Measurements from ENCODE around the gene PAX7.

Gene PAX7

DNA sequence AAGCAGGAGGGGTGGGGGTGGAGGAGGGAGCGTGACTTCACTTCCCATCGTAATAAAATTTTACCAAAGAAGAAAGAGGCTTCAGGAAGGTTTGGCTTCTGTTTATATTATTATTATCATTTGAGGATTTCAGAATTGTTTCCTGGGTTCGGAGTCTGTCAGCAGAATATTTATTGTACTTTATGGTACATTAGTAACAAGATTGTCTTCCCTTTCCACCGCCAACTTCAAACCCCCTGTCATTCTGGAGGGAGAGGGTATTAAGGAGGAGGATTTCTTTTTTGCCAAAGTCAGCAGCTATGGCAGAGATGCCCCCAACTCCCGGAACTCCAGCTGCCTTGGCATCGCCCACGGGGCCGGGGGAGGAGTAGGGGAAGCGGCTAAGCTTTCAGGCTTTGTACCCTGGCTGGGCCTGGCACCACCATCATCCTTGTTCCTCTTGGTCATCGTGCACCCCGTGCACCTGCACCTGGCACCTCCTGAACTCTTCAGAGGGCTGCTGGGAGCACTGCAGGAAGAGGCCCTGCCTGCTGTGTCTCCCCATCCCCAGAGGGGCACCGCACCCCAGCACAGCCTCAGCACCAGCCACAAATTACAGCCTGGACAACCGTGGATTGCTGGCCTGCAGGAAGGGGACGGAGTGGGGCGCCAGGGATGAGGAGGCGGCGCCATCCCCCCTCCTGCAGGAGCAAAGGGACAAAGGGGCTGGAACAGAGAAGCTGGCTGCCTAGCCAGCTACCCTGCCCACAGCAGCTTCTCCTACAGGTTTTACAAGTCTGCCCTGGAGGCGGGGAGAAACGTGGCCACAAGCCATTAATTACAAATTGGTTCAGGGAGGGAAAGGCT lies 24.0 kb upstream of the PAX7 start:
- peaks cover under 1 to 57% (median 7%) of the 10 kb centered on the region in 5 experiments for H3K27me3 ChIP-seq (replicated peaks in 2 of 5; ENCODE audit: control insufficient read depth in 4 of 5, insufficient read depth in 5 of 5, low read length in 4 of 5)
- no peaks in the 10 kb centered on the region for H3K36me3 ChIP-seq (ENCODE audit: control insufficient read depth in 4 of 4, insufficient read depth in 4 of 4, low read length in 3 of 4)
- POLR2A ChIA-PET = no interaction called here
- WGBS (ENCODE audit: insufficient coverage) = 72% methylated on average over 12 of the region's 19 CpGs
- H3K27ac ChIP-seq (ENCODE audit: insufficient read depth in 1 of 2, low read depth in 1 of 2, low read length in 2 of 2, poor library complexity in 1 of 2, severe bottlenecking in 2 of 2) = no peak overlapping the region
- CTCF ChIA-PET = interaction anchor here (0.8 kb wide), 1 partner anchor 10 kb away, joined by 4 read pairs; no protein-coding TSS in a partner anchor
- H3K4me1 ChIP-seq (ENCODE audit: control extremely low read depth in 1 of 4, control insufficient read depth in 4 of 4, insufficient read depth in 4 of 4, low read length in 3 of 4) = no peaks in the 10 kb centered on the region
- no peaks in the 10 kb centered on the region for H3K9me3 ChIP-seq (ENCODE audit: control extremely low read depth in 1 of 5, control insufficient read depth in 4 of 5, insufficient read depth in 2 of 5, low read depth in 1 of 5, low read length in 4 of 5)
- DNase-seq = no peak
- no peak overlapping the region for H3K4me3 ChIP-seq (ENCODE audit: control insufficient read depth in 1 of 7, extremely low read depth in 1 of 7, insufficient read depth in 4 of 7, low read depth in 2 of 7, low read length in 6 of 7)

DNA sequence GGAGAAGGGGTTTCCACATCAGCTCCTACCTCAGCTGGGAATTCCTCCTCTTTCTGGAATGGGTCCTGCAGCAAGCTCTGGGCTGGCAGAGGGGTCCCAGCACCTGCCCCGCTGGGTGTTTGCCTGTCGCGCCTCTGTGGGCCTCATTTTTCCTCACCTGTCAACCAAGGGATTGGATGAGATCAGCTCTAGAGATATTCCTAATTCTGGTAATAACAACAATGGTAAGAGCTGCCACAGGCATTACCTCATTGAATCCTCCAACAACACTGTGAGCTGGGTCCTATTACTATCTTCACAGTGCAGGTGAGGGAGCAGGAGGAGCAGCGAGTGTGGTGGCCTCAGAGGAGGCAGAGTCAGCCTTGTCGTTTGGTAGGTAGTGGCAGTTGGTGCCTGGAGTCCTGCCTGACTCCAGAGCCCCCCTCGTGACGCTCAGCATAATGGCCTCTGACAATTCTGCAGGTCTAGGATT lies 23.3 kb upstream of the PAX7 start:
- 79% methylated on average over 3 of the region's 7 CpGs for WGBS (ENCODE audit: insufficient coverage)

DNA sequence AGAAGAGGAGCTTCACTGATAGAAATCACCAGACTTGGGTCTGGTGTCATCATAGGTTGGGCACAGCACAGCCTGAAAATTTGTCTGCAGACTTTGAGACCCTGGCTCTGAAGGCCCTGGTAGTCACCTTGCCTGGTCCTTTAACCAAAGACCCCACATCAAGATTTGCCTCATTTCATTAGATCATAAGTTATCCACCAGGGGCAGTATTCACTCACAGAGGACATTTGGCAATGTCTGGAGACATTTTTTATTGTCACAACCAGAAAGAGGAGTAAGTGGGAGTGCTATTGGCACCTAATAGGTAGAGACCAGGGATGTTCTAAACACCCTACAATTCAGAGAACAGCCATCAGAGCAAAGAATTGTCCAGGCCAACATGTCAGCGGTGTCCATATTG lies 22.1 kb upstream of the PAX7 start:
- ChIA-PET POLR2A (no interaction called here), CTCF (interaction anchor here (0.9 kb wide), 1 partner anchor 11 kb away, joined by 3 read pairs; no protein-coding TSS in a partner anchor)
- Histone ChIP-seq H3K4me3 (ENCODE audit: control insufficient read depth in 1 of 7, extremely low read depth in 1 of 7, insufficient read depth in 4 of 7, low read depth in 2 of 7, low read length in 6 of 7) (no peak overlapping the region), H3K27me3 (replicated peaks in 2 of 5; ENCODE audit: control insufficient read depth in 4 of 5, insufficient read depth in 5 of 5, low read length in 4 of 5) (peaks cover 3 to 66% (median 11%) of the 10 kb centered on the region in 5 experiments), H3K36me3 (ENCODE audit: control insufficient read depth in 4 of 4, insufficient read depth in 4 of 4, low read length in 3 of 4) (no peaks in the 10 kb centered on the region), H3K4me1 (ENCODE audit: control extremely low read depth in 1 of 4, control insufficient read depth in 4 of 4, insufficient read depth in 4 of 4, low read length in 3 of 4) (no peaks in the 10 kb centered on the region), H3K9me3 (ENCODE audit: control extremely low read depth in 1 of 5, control insufficient read depth in 4 of 5, insufficient read depth in 2 of 5, low read depth in 1 of 5, low read length in 4 of 5) (no peaks in the 10 kb centered on the region), H3K27ac (ENCODE audit: insufficient read depth in 1 of 2, low read depth in 1 of 2, low read length in 2 of 2, poor library complexity in 1 of 2, severe bottlenecking in 2 of 2) (no peak overlapping the region)
- 100% methylated on average over 1 of the region's 1 CpG for WGBS (ENCODE audit: insufficient coverage)
- no peak for DNase-seq

More for the DNA sequence above, 23.3 kb upstream of the PAX7 start:
- ChIA-PET POLR2A (no interaction called here), CTCF (no interaction called here)
- peaks cover 3 to 60% (median 13%) of the 10 kb centered on the region in 5 experiments for H3K27me3 ChIP-seq (replicated peaks in 2 of 5; ENCODE audit: control insufficient read depth in 4 of 5, insufficient read depth in 5 of 5, low read length in 4 of 5)
- H3K36me3 ChIP-seq (ENCODE audit: control insufficient read depth in 4 of 4, insufficient read depth in 4 of 4, low read length in 3 of 4) = no peaks in the 10 kb centered on the region
- DNase-seq = no peak
- H3K4me1 ChIP-seq (ENCODE audit: control extremely low read depth in 1 of 4, control insufficient read depth in 4 of 4, insufficient read depth in 4 of 4, low read length in 3 of 4) = no peaks in the 10 kb centered on the region
- H3K9me3 ChIP-seq (ENCODE audit: control extremely low read depth in 1 of 5, control insufficient read depth in 4 of 5, insufficient read depth in 2 of 5, low read depth in 1 of 5, low read length in 4 of 5) = no peaks in the 10 kb centered on the region
- no peak overlapping the region for H3K27ac ChIP-seq (ENCODE audit: insufficient read depth in 1 of 2, low read depth in 1 of 2, low read length in 2 of 2, poor library complexity in 1 of 2, severe bottlenecking in 2 of 2)
- H3K4me3 ChIP-seq (ENCODE audit: control insufficient read depth in 1 of 7, extremely low read depth in 1 of 7, insufficient read depth in 4 of 7, low read depth in 2 of 7, low read length in 6 of 7) = no peak overlapping the region

DNA sequence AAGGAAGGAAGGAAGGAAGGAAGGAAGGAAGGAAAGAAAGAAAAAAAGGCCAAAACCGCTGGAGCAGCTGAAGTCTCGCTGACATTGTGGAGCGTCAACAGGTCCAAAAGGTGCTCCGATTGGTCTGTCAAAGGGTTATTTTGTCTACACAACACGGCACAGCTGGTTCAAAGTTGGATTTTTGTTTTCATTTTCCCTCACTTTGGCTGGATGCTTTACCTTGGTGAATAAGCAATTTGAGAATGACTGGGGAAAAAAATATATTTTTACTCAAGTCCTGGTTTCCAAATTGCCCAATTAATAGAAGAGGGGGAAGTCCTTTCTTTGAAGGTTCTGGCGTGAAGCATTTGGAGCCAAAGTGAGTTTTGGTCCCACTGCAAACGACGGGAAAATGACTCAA lies 19.3 kb upstream of the PAX7 start:
- Histone ChIP-seq H3K36me3 (ENCODE audit: control insufficient read depth in 4 of 4, insufficient read depth in 4 of 4, low read length in 3 of 4) (no peaks in the 10 kb centered on the region), H3K27me3 (replicated peaks in 2 of 5; ENCODE audit: control insufficient read depth in 4 of 5, insufficient read depth in 5 of 5, low read length in 4 of 5) (peaks cover 4 to 75% (median 11%) of the 10 kb centered on the region in 5 experiments), H3K27ac (ENCODE audit: insufficient read depth in 1 of 2, low read depth in 1 of 2, low read length in 2 of 2, poor library complexity in 1 of 2, severe bottlenecking in 2 of 2) (no peak overlapping the region), H3K4me3 (ENCODE audit: control insufficient read depth in 1 of 7, extremely low read depth in 1 of 7, insufficient read depth in 4 of 7, low read depth in 2 of 7, low read length in 6 of 7) (no peak overlapping the region), H3K9me3 (ENCODE audit: control extremely low read depth in 1 of 5, control insufficient read depth in 4 of 5, insufficient read depth in 2 of 5, low read depth in 1 of 5, low read length in 4 of 5) (no peaks in the 10 kb centered on the region), H3K4me1 (ENCODE audit: control extremely low read depth in 1 of 4, control insufficient read depth in 4 of 4, insufficient read depth in 4 of 4, low read length in 3 of 4) (no peaks in the 10 kb centered on the region)
- POLR2A ChIA-PET = interaction anchor here (0.6 to 0.7 kb wide), 2 partner anchors 137 to 598 kb away, joined by 3 read pairs; partner anchors contain the start of gene UBR4
- DNase-seq = no peak
- WGBS (ENCODE audit: insufficient coverage) = 70% methylated on average over 8 of the region's 8 CpGs
- CTCF ChIA-PET = no interaction called here

DNA sequence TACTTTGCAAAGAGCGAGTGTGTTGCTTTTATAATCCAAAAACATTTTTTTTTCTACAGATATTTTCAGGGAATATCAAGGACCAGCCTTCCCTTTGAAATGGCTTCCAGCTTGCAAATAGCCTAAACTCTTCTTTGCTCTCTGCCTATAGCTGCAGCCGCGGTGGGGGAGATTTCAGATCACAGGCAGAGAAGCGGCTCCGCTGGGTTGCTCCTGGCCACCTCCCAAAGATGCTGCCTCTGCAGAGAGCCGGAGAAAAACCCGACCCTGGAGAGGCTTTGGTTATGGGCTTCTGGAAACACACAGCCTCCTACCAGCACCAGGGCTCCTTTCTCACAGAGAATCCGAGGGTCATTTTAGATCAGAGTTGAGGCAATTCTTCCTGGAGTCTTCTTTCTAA lies 18.6 kb upstream of the PAX7 start:
- Histone ChIP-seq H3K4me1 (ENCODE audit: control extremely low read depth in 1 of 4, control insufficient read depth in 4 of 4, insufficient read depth in 4 of 4, low read length in 3 of 4) (no peaks in the 10 kb centered on the region), H3K27ac (ENCODE audit: insufficient read depth in 1 of 2, low read depth in 1 of 2, low read length in 2 of 2, poor library complexity in 1 of 2, severe bottlenecking in 2 of 2) (no peak overlapping the region), H3K27me3 (replicated peaks in 2 of 5; ENCODE audit: control insufficient read depth in 4 of 5, insufficient read depth in 5 of 5, low read length in 4 of 5) (peaks cover 4 to 72% (median 14%) of the 10 kb centered on the region in 5 experiments), H3K36me3 (ENCODE audit: control insufficient read depth in 4 of 4, insufficient read depth in 4 of 4, low read length in 3 of 4) (no peaks in the 10 kb centered on the region), H3K9me3 (ENCODE audit: control extremely low read depth in 1 of 5, control insufficient read depth in 4 of 5, insufficient read depth in 2 of 5, low read depth in 1 of 5, low read length in 4 of 5) (no peaks in the 10 kb centered on the region), H3K4me3 (ENCODE audit: control insufficient read depth in 1 of 7, extremely low read depth in 1 of 7, insufficient read depth in 4 of 7, low read depth in 2 of 7, low read length in 6 of 7) (no peak overlapping the region)
- 40% methylated on average over 8 of the region's 8 CpGs for WGBS (ENCODE audit: insufficient coverage)
- DNase-seq = no peak
- ChIA-PET POLR2A (no interaction called here), CTCF (no interaction called here)

DNA sequence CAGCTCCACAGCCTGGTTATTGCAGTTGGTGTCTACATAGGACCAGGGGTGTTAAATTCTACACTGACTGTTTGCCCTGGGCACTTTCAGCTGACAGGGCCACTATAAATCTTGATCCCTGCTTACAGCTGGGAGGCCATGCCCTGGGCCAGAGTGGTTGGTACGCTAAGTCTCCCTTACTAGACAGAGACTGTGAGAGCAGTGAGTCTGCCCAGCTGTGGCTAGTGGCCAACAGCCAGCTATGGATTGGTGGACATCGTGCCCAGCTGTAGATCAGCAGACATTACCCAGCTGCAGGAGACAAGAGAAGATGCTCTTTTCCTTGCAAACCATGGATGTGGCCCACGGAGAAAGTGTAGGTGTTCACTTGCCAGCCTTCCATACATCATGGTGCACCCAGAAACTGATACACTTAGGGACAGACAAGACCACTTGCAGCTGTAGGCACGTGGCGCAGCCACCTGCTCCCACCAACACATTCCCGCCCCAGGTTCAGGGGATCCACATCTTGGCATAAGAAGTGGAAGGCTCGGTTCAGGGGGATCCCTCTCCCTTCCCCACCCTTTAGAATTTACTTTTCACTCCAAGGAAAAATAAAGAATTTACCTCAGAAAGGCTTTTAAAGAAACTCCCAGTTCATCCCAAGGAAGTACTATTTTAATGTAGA lies 16.4 kb upstream of the PAX7 start:
- no peaks in the 10 kb centered on the region for H3K36me3 ChIP-seq (ENCODE audit: control insufficient read depth in 4 of 4, insufficient read depth in 4 of 4, low read length in 3 of 4)
- DNase-seq = no peak
- 82% methylated on average over 5 of the region's 7 CpGs for whole genome bisulfite sequencing (ENCODE audit: insufficient coverage)
- ChIA-PET POLR2A (no interaction called here), CTCF (interaction anchor here (1.3 kb wide), 1 partner anchor 10 kb away, joined by 3 read pairs; no protein-coding TSS in a partner anchor)
- H3K4me1 ChIP-seq (ENCODE audit: control extremely low read depth in 1 of 4, control insufficient read depth in 4 of 4, insufficient read depth in 4 of 4, low read length in 3 of 4) = no peaks in the 10 kb centered on the region
- H3K9me3 ChIP-seq (ENCODE audit: control extremely low read depth in 1 of 5, control insufficient read depth in 4 of 5, insufficient read depth in 2 of 5, low read depth in 1 of 5, low read length in 4 of 5) = no peaks in the 10 kb centered on the region
- H3K27ac ChIP-seq (ENCODE audit: insufficient read depth in 1 of 2, low read depth in 1 of 2, low read length in 2 of 2, poor library complexity in 1 of 2, severe bottlenecking in 2 of 2) = no peak overlapping the region
- H3K4me3 ChIP-seq (ENCODE audit: control insufficient read depth in 1 of 7, extremely low read depth in 1 of 7, insufficient read depth in 4 of 7, low read depth in 2 of 7, low read length in 6 of 7) = no peak overlapping the region
- peaks cover 4 to 75% (median 14%) of the 10 kb centered on the region in 5 experiments for H3K27me3 ChIP-seq (replicated peaks in 2 of 5; ENCODE audit: control insufficient read depth in 4 of 5, insufficient read depth in 5 of 5, low read length in 4 of 5)

Data from common myeloid progenitor, CD34-positive (primary cell).